Common myeloid progenitor, CD34-positive (primary cell): ENCODE measurements around the gene DLX2.

ENCODE experiments used
- CTCF ChIA-PET: fragments of 350-600 bp; sonication (Branson Sonifier 250); formaldehyde crosslinking; loops from one replicate; lab custom pipeline; 2021; ENCODE audit warnings: antibody characterized with exemption; lab: Charles Lee
- POLR2A ChIA-PET: fragments of 350-600 bp; sonication (Branson Sonifier 250); formaldehyde crosslinking; loops from one replicate; lab custom pipeline; 2021; ENCODE audit warnings: antibody characterized with exemption; lab: Charles Lee
- DNase-seq, 3 donors: peaks; one replicate each; pipeline versions ENCODE4 v3.0.0 to v3.0.0-alpha.2; 2013
- H3K27ac ChIP-seq, 2 experiments: 1 replicate in 1 of 2; 2 replicates in 1 of 2; pipeline ENCODE4 v1.7.0; 2013; ENCODE audit warnings: inconsistent platforms in 2 of 2, low read length in 2 of 2, mild to moderate bottlenecking in 2 of 2, low read depth in 1 of 2, moderate library complexity in 1 of 2; ENCODE audit not compliant: severe bottlenecking in 2 of 2, insufficient read depth in 1 of 2, poor library complexity in 1 of 2
- H3K27me3 ChIP-seq, 5 experiments: replicated peaks in 2 of 5; 1 replicate in 3 of 5; 2 replicates in 2 of 5; pipeline versions ENCODE4 v1.6.1 to v1.7.0; 2013; ENCODE audit warnings: low read length in 4 of 5, mild to moderate bottlenecking in 2 of 5, moderate library complexity in 2 of 5, inconsistent platforms in 1 of 5; ENCODE audit not compliant: insufficient read depth in 5 of 5, control insufficient read depth in 4 of 5
- H3K36me3 ChIP-seq, 4 experiments: 1 replicate in 2 of 4; 2 replicates in 2 of 4; pipeline versions ENCODE4 v1.6.1 to v1.7.0; 2013; ENCODE audit warnings: low read length in 3 of 4, control low read depth in 1 of 4, mild to moderate bottlenecking in 1 of 4; ENCODE audit not compliant: control insufficient read depth in 4 of 4, insufficient read depth in 4 of 4
- H3K4me1 ChIP-seq, 4 experiments: 1 replicate in 3 of 4; 2 replicates in 1 of 4; pipeline versions ENCODE4 v1.6.1 to v1.7.1; 2013; ENCODE audit warnings: low read length in 3 of 4, mild to moderate bottlenecking in 3 of 4, control low read depth in 1 of 4, inconsistent platforms in 1 of 4, moderate library complexity in 1 of 4; ENCODE audit not compliant: control insufficient read depth in 4 of 4, insufficient read depth in 4 of 4; ENCODE audit errors: control extremely low read depth in 1 of 4
- H3K4me3 ChIP-seq, 7 experiments: 1 replicate in 4 of 7; 2 replicates in 3 of 7; pipeline versions ENCODE4 v1.5.1 to v1.7.0; 2013; ENCODE audit warnings: mild to moderate bottlenecking in 7 of 7, low read length in 6 of 7, moderate library complexity in 6 of 7, inconsistent platforms in 2 of 7, low read depth in 2 of 7, control low read depth in 1 of 7; ENCODE audit not compliant: insufficient read depth in 4 of 7, control insufficient read depth in 1 of 7; ENCODE audit errors: extremely low read depth in 1 of 7
- H3K9me3 ChIP-seq, 5 experiments: 1 replicate in 4 of 5; 2 replicates in 1 of 5; pipeline versions ENCODE4 v1.6.1 to v1.7.1; 2013; ENCODE audit warnings: low read length in 4 of 5, mild to moderate bottlenecking in 2 of 5, inconsistent platforms in 1 of 5, low read depth in 1 of 5, moderate library complexity in 1 of 5; ENCODE audit not compliant: control insufficient read depth in 4 of 5, insufficient read depth in 2 of 5; ENCODE audit errors: control extremely low read depth in 1 of 5
- WGBS: methylation state at CpG from one replicate; pipeline ENCODE4 v1.1.5; 2013; ENCODE audit not compliant: insufficient coverage; 5-methylcytosine and 5-hydroxymethylcytosine counted together

DLX2 gene

DNA sequence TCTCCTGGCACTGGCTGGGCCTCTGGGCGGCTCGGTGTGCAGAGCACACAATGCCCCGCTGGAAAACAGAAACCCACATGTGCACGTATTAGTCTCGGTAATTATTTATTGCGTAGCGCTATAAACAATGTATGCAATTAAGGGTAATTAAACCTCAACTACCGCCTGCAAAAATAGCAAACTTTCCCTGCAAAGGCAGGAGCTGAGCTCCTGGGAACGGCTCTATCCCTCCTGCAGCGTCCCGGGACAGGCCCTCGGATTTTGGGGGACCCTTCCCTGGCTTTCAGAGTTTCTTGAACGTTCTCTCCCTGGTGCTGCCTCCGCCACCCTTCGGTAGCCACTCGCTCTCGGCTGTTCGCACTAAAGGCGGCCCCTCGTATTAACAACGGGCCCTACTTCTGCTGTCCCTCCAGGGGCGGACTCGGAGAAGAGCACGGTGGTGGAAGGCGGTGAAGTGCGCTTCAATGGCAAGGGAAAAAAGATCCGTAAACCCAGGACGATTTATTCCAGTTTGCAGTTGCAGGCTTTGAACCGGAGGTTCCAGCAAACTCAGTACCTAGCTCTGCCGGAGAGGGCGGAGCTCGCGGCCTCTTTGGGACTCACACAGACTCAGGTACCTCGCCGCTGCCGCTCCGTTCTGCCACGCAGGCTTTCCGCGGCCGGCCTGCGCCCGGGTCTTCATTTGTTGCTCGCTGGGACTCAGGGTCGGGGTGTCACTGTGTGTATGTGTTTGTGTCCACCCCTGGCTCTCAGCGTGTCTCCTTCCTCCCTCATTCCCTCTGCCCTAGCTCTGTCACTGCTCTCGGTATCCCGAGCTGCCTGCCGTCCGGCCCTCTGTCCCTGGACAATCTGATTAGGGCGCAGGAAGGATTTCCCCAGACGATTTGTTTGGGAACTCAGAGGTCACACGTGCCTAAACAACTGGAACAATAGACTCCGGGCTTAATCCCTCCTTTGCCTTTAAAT lies 16.2 kb downstream of the DLX2 start:
- Histone ChIP-seq H3K27me3 (peaks cover 48 to 100% (median 76%) of the 10 kb centered on the region in 5 experiments), H3K27ac (no peak overlapping the region), H3K4me1 (peaks cover 0 to 42% (median 33%) of the 10 kb centered on the region in 4 experiments), H3K36me3 (no peaks in the 10 kb centered on the region), H3K4me3 (peak overlapping the region in 2 of 7 experiments; percentile 0 to 26), H3K9me3 (no peaks in the 10 kb centered on the region)
- POLR2A ChIA-PET: no interaction called here
- 3% methylated on average over 40 of the region's 54 CpGs for WGBS
- peak; percentile 59 to 79 (median 77) for DNase-seq
- CTCF ChIA-PET: interaction anchor here (1.5 to 9.9 kb wide), 2 partner anchors 17 to 380 kb away, joined by 3 to 128 read pairs; partner anchors contain the start of gene DLX2

DNA sequence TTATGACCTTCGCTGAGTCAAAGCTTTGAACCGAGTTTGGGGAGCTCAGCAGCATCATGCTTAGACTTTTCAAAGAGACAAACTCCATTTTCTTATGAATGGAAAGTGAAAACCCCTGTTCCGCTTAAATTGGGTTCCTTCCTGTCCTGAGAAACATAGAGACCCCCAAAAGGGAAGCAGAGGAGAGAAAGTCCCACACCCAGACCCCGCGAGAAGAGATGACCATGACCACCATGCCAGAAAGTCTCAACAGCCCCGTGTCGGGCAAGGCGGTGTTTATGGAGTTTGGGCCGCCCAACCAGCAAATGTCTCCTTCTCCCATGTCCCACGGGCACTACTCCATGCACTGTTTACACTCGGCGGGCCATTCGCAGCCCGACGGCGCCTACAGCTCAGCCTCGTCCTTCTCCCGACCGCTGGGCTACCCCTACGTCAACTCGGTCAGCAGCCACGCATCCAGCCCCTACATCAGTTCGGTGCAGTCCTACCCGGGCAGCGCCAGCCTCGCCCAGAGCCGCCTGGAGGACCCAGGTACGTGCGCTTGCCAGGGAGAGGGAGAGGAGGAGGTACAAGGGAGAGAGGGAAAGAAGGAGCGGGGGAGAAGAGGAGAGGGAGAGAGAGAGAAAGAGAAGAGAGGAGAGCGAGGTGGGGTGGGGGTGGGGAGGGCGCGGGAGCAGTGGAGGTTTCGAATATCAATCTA lies 17.1 kb downstream of the DLX2 start, which contains the start of gene DLX1:
TSS of gene DLX1 (plus strand) at position 48 of the 700 bp plus-strand sequence. CDS start at position 219, 171 bp downstream.
- ChIA-PET POLR2A (interaction anchor here (0.5 kb wide), 1 partner anchor 260 kb away, joined by 3 read pairs; no protein-coding TSS in a partner anchor), CTCF (interaction anchor here (0.7 to 9.9 kb wide), 4 partner anchors 11 to 399 kb away, joined by 3 to 128 read pairs (median 4); partner anchors contain the start of gene DLX2)
- Histone ChIP-seq H3K36me3 (no peaks in the 10 kb centered on the region), H3K9me3 (no peaks in the 10 kb centered on the region), H3K4me3 (peak within 1 kb of the TSS; percentile 2 to 71 (median 57)), H3K27ac (no peak within 1 kb of the TSS), H3K27me3 (peaks cover 47 to 100% (median 78%) of the 10 kb centered on the region in 5 experiments), H3K4me1 (peaks cover 0 to 46% (median 37%) of the 10 kb centered on the region in 4 experiments)
- 1% methylated on average over 17 of the region's 34 CpGs for WGBS
- peak; percentile 83 to 91 (median 90) for DNase-seq

DNA sequence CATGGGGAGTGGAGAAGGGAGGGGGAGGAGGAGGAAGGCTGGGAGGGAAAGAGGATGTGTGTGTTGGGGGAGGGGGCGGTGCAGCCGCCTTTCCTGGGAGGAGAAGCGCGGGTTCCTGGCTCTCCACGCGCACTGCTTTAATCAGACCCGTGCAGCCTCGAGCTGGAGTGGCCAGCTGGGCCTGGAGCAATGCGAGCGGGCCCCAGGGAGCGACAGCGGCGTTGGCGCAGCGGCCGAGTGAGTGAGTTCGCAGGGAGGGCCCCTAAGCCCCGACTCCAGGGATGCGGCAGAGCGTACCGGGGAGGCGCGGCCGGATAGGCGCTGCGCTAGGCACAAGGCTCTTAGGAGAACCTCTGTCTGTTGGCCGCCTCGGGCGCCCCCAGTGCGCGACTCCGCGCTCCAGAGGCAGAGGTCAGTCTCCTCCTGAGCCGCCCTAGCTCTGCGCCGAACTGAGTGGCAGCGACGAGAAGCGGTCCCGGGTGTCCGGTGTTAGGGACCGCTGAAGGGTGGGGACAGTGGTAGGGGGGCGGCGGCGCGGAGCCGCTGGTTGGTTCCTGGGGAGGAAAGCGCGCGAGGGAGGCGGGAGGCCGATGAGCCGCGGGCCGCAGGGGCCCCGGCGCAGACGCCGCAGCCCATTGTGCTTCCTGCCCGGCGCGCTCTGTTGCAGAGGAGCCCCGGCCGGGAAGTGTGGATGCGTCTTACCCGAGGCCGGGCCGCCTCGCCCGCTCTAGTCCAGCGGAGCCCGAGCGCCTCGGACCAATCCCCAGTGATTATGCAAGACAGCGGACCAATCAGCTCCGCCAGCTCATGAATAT lies 17.8 kb downstream of the DLX2 start:
- H3K9me3 ChIP-seq: no peaks in the 10 kb centered on the region
- no peak overlapping the region for H3K27ac ChIP-seq
- H3K4me3 ChIP-seq: peak overlapping the region; percentile 2 to 71 (median 57)
- CTCF ChIA-PET: interaction anchor here (0.7 to 9.9 kb wide), 4 partner anchors 11 to 399 kb away, joined by 3 to 128 read pairs (median 4); partner anchors contain the start of gene DLX2
- under 1% methylated on average over 56 of the region's 76 CpGs for WGBS
- peaks cover 0 to 53% (median 43%) of the 10 kb centered on the region in 4 experiments for H3K4me1 ChIP-seq
- H3K27me3 ChIP-seq: peaks cover 47 to 100% (median 77%) of the 10 kb centered on the region in 5 experiments
- DNase-seq: peak in 2 of 3 donors; percentile 14 to 50
- no peaks in the 10 kb centered on the region for H3K36me3 ChIP-seq
- POLR2A ChIA-PET: interaction anchor here (0.5 kb wide), 1 partner anchor 260 kb away, joined by 3 read pairs; no protein-coding TSS in a partner anchor

DNA sequence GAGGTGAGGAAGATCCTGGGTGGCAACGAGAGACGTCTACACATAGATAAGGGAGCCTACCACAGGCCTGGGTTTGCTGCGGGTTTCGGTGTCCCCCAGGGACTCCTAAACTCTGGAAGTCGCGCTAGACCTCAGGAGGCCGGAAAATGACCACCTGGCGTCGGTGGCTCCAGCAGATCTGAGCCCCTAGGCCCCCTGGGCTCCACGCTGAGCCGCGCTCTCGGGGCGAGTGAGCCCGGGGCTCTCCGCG lies 18.4 kb downstream of the DLX2 start:
- H3K4me3 ChIP-seq: peak overlapping the region in 5 of 7 experiments; percentile 57 to 71 (median 59)

DNA sequence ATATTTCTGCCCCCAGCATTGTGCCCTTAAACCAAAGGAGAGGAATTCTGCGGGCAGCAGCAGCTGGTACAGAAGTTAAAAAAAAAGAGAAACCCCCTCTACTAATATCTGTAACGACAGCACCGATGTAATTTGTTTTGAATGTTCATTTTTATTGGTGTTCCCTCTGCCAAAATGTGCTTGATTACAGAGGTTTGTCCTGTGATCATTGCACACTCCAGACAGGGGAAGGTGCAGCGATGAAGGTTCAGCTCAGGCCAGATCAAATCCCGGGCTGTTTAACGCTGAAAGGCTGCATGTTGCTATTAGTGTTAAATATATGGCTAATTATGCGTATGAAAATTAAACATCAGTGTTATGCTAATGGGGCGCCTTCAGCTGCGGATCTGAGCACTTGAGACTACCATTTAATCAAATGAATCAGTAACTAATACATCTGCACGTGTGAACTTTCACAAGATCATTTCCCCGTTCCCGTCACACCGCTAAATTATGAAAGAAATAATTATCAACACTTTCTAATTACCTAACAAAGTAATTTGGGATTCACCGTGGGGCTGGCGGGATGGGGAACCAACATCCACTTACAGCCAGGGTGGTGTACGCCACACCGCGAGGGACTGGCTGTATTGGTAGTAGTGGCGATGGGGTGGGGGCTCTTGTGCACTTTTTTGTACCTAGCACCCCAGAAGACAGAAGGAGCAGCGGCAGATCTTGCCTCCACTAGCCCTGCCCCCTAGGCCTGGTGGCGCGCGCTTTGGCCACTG lies 18.9 kb downstream of the DLX2 start:
- CTCF ChIA-PET: interaction anchor here (0.8 to 3.2 kb wide), 5 partner anchors 10 to 24 kb away, joined by 3 to 16 read pairs (median 4); no protein-coding TSS in a partner anchor
- Histone ChIP-seq H3K27me3 (peaks cover 36 to 97% (median 70%) of the 10 kb centered on the region in 5 experiments), H3K36me3 (no peaks in the 10 kb centered on the region), H3K4me3 (peak overlapping the region in 4 of 7 experiments; percentile 57 to 71 (median 58)), H3K27ac (no peak overlapping the region), H3K9me3 (no peaks in the 10 kb centered on the region), H3K4me1 (peaks cover 2 to 53% (median 46%) of the 10 kb centered on the region in 4 experiments)
- 6% methylated on average over 9 of the region's 23 CpGs for WGBS
- POLR2A ChIA-PET: interaction anchor here (1.3 kb wide), 1 partner anchor 18 kb away, joined by 3 read pairs; no protein-coding TSS in a partner anchor
- peak; percentile 8 to 44 (median 41) for DNase-seq

More for the DNA sequence above, 18.4 kb downstream of the DLX2 start:
- DNase-seq: peak in 1 of 3 donors; percentile 22
- no peak overlapping the region for H3K27ac ChIP-seq
- 6% methylated on average over 9 of the region's 17 CpGs for WGBS
- peaks cover 41 to 97% (median 73%) of the 10 kb centered on the region in 5 experiments for H3K27me3 ChIP-seq
- H3K36me3 ChIP-seq: no peaks in the 10 kb centered on the region
- no peaks in the 10 kb centered on the region for H3K9me3 ChIP-seq
- ChIA-PET POLR2A (no interaction called here), CTCF (interaction anchor here (1.4 kb wide), 1 partner anchor 12 kb away, joined by 4 read pairs; no protein-coding TSS in a partner anchor)
- peaks cover 2 to 53% (median 45%) of the 10 kb centered on the region in 4 experiments for H3K4me1 ChIP-seq
